Fibroblast of pulmonary artery (primary cell): ENCODE measurements around the gene LIN37.

ENCODE experiments used
- DNase-seq: peaks from one replicate; pipeline ENCODE4 v3.0.0-alpha.2; 2010; ENCODE audit warnings: low read depth
- H3K4me3 ChIP-seq: replicated peaks from 2 replicates; pipeline ENCODE4 v1.5.1; 2011; ENCODE audit warnings: low read depth, mild to moderate bottlenecking, control low read depth, low read length, moderate library complexity
- TF ChIP-seq, protein P1 (sequence below): IDR thresholded peaks from 2 replicates; pipeline ENCODE4 v1.5.1; 2011; ENCODE audit warnings: mild to moderate bottlenecking, control low read depth, low read length, inconsistent platforms; ENCODE audit errors: missing control alignments

The LIN37 gene

DNA sequence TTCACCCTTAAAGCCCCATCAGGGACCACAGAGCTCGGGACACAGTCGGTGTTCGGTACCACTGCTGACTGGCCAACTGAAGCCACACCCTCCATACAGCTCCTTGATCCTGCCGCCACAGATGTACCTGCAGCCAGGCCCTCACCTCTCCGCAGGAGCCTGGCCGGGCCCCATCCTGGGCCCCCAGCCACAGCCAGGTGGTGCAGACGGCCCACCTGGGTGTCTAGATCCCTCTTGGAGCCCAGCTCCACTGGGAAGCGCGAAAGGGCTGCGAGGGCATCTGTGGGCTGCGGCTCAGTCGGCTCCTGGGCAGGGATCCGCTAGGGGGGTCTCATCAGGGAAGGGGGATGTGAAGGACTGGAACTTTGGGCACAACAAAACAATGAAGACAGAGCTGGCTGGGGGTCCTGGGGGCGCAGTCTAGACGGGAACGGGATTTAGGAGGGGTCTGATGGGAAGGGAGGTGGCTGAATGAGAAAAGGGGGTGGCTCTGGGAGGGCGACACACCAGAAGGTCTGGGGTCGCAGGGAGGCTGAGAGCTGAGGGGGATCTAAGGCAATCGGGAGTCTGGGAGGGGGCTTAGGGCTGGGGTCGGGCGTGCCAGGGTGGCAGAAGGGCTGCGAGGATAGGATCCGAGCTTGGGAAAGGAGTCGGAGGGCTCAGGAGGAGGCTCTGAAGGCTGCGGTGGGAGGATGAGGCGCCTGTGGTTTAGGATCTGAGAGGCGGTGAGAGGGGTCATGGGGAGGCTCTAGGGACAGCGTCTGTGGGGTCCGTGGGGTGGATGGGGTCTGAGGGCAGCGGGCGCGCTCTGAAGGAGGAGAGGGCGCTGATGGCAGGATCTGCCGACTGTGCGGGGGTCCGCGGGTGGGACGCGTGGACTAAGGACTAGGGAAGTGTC lies 48.5 kb downstream of the LIN37 start:
- TF ChIP-seq, protein P1, sequence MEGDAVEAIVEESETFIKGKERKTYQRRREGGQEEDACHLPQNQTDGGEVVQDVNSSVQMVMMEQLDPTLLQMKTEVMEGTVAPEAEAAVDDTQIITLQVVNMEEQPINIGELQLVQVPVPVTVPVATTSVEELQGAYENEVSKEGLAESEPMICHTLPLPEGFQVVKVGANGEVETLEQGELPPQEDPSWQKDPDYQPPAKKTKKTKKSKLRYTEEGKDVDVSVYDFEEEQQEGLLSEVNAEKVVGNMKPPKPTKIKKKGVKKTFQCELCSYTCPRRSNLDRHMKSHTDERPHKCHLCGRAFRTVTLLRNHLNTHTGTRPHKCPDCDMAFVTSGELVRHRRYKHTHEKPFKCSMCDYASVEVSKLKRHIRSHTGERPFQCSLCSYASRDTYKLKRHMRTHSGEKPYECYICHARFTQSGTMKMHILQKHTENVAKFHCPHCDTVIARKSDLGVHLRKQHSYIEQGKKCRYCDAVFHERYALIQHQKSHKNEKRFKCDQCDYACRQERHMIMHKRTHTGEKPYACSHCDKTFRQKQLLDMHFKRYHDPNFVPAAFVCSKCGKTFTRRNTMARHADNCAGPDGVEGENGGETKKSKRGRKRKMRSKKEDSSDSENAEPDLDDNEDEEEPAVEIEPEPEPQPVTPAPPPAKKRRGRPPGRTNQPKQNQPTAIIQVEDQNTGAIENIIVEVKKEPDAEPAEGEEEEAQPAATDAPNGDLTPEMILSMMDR: no peak
- no peak overlapping the region for H3K4me3 ChIP-seq

DNA sequence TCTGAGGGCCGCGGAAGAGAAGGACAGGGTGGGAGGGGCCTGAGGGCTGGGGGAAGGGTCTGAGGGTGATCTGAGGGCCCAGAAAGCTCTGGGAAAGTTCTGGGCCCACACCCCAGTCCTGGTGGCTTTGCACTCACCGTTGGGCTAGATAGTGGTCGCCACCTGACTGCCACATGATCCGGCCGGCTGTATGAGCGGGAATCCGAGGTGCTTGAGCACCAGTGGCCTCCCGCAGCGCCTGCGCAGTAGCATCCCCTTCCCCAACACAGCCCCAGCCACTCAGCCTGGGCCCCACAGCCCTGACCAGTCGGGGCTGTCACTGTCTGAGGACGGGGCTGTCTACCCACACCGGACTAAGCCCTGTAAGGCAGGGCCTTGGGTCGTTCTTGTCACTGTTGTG lies 49.3 kb downstream of the LIN37 start:
- TF ChIP-seq, protein P1: no peak
- DNase-seq: no peak
- no peak overlapping the region for H3K4me3 ChIP-seq

More for the DNA sequence above, 48.5 kb downstream of the LIN37 start:
- no peak for DNase-seq

DNA sequence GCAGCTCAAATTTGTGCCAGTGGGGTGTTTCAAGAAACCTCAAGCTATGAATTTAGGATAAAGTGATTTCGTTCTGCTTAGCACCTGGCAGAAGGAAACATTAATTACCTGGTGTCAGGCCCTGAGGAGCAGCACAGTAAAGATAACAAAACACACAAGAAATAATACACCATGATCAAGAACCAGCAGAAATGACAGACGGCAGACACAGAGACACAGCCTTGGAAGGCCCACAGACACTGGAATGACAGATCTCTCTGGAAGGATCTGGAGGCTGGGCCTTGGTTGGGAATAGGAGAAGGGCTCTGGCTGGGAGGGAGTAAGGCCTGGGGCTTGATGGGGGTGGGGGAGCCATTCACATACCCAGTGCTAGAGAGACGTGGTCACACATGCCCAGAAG lies 53.5 kb downstream of the LIN37 start:
- no peak for DNase-seq
- no peak overlapping the region for H3K4me3 ChIP-seq
- TF ChIP-seq, protein P1: no peak
